NCI-H1048 (cell line): ENCODE measurements around the gene ASIC3.

ENCODE experiments used
- DNase-seq: peaks from one replicate; lab custom pipeline; 2025; lab: John Stamatoyannopoulos, UW

Gene ASIC3

GRCh38 chr7:151085691-151086620, 37.6 kb downstream of the ASIC3 start, which contains the start of gene AGAP3:
Gene AGAP3, plus strand, starts transcription at chr7:151086475. Its CDS starts 267 bp downstream, at chr7:151086742.
- DNase-seq = peak; percentile 26

DNA sequence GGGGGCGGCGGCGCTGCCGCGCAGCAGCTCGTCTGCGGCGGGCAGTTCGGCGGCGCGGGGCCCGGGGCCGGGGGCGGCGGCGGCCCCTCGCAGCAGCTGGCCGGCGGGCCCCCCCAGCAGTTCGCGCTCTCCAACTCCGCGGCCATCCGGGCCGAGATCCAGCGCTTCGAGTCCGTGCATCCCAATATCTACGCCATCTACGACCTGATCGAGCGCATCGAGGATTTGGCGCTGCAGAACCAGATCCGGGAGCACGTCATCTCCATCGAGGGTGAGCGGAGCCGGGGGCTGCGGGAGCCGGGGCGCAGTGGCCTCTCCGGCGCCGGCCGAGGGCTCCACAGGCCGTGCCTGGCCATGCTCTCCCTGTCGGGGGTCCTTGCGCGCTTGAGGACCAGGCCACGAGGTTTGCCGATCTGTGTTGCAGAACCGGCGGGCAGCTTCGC, 38.5 kb downstream of the ASIC3 start:
- DNase-seq = no peak

DNA sequence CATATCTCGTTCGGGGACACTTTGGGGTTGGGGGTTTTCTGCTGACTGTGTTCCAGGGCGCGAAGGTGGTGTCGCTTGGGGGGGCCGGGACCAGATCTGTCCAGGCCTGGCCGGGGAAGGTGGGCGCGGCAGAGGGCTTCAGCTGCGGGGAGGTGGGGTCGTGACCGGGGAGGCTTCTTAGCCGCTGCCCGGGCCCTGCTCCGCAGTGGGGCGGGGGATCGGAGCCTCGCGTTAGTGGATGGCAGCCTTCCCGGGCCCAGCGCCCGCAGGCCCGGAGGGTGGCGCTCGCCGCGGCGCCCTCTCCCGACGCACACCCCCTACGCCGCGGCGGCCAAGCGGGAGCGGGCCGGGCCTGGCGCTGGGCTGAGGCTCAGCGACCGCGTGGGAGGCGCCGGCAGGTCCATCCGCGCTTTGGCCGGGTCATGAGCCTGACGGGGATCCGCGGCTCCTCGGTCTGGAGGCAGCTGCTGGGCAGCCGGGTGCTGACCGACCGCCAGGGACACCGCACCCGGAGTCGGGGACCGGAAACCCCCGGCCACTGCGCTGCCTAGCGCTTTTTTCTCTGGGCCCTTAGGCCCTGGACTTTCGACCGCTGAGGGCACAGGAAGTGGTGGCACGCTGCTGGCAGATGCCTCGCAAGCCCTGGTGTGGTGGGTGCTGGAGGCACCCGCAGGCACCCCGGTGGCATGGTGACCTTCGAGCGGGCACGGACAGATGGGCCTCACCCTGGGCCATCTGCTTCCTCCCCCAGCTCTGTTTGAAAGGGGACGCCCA, 39.1 kb downstream of the ASIC3 start:
- no peak for DNase-seq

GRCh38 chr7:151088019-151088855, 39.9 kb downstream of the ASIC3 start:
- no peak for DNase-seq

DNA sequence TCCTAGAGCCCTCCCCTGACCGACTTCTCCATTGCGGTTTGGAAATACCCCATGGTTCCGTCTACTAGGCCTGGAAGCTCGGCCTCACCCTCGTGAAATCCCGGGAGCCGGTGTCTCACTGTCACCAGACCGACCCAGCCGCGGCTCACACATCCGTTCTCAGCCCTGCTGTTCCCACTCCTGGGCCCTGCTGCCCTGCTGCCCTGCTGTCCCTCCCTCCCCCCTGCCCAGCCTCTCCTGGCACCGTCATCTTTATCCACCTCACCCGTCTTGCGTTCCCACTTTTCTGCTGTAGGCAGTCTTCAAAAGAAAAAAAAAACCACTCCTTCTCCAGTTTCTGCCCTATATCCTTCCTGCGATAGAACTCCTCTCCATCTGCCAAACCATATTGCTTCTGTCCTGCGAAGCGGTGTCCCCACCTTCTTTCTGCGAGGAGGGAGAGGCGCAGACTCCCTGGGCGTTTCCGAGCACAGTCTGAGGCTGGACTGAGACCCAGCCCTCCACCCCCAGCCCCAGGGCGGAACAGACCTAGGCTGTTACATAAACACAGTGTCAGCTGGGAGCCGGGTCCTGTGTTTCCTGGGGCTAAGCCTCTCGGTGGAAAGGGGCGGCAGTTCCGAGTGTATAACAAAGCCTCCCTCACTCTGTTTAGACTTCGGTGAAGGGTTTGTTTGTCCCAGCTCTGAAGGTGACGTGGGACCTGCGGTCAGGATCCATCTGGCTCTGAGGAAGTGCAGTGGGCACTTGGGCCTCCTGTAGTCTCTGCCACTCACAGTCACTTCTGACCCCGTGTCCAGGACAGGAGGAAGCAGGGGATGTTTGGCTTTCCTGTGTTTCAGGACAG, 40.7 kb downstream of the ASIC3 start:
- DNase-seq = no peak

DNA sequence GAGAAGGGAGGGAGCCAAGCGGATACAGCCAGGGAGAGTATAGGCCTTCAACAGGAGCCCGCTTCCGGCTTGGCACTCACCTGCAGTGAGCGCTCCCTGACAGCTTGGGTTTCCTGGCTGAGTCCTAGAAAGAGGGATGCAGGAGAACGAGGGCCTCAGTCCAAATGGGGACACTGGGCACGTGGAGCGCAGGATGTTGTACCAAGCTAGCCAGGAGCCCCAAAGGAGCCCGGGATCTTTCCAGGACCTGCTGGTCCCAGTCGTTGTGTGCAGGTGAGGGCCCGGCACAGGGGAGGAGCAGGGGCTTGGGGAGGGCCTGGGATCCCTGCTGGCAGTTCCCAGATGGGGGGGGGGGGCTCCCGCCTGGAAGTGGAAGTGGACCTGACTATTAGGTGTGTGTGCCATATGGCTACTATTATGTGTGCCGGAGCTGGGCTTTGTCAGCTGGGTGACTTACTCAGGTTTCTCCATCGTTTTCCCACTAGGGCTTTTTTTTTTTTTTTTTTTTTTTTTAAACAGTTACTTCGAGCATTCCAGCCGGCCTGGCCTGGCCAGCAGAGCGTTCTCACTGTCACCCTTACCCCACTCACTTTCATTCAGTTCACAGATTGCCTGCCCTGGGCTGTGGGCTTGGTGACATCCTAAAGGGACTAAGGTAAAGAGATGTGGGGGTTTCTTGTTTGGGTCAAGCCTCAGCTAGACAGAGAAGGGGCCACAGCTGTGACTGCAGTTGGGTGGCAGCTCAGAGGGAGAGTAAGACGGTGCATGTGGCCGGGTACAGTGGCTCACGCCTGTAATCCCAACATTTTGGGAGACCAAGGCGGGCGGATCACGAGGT, 41.8 kb downstream of the ASIC3 start:
- DNase-seq = no peak

DNA sequence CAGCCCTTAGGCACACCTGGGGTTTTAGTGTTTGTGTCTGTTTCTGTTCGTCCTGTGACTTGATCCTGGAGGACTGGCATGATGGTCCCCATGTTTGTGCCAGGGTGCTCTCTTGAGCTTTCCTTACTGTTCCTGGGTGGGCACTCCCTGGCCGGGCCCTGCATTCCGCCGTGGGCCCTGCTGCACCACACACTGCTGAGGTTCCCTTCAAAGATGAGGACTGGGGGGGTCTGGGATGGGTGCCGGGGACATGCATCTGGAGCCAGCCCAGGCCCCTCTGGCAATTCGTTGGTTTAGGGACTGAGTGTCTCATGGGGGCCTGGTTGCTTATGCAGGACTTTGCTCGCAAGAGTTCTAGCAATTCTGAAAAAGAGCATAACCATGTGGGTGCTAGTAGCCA, 42.7 kb downstream of the ASIC3 start:
- no peak for DNase-seq

GRCh38 chr7:151091431-151091830, 43.1 kb downstream of the ASIC3 start:
- no peak for DNase-seq

- DNase-seq = no peak
These were observed 43.7 kb downstream of the ASIC3 start for GRCh38 chr7:151091988-151092387.

DNA sequence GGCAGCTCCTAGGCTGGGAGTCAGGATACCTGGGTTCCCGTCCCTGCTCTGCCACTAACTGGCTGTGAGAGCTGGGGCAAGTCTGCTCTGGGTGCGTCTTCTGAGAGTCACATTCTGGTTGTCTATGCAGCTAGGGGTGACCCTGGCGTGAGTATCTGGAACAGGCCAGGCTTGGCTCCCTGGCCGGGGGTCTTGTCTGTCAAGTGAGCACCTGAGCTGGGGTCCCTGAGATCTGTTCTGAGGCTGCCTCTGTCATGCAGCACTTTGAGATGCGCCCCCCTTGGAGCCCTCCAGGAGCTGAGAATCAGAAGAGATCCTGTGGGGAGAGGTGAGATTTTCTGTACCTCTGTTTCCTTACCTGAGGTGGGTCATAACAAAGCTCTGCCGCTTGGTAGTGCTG, 45.4 kb downstream of the ASIC3 start:
- DNase-seq = no peak

GRCh38 chr7:151094675-151095074, 46.3 kb downstream of the ASIC3 start:
- no peak for DNase-seq

- DNase-seq = no peak
These were observed 46.9 kb downstream of the ASIC3 start for GRCh38 chr7:151095123-151095797.

- no peak for DNase-seq
These were observed 47.6 kb downstream of the ASIC3 start for GRCh38 chr7:151095828-151096475.

- DNase-seq = no peak
These were observed 51.3 kb downstream of the ASIC3 start for GRCh38 chr7:151099486-151100211.

GRCh38 chr7:151100921-151101320, 52.6 kb downstream of the ASIC3 start:
- no peak for DNase-seq

DNA sequence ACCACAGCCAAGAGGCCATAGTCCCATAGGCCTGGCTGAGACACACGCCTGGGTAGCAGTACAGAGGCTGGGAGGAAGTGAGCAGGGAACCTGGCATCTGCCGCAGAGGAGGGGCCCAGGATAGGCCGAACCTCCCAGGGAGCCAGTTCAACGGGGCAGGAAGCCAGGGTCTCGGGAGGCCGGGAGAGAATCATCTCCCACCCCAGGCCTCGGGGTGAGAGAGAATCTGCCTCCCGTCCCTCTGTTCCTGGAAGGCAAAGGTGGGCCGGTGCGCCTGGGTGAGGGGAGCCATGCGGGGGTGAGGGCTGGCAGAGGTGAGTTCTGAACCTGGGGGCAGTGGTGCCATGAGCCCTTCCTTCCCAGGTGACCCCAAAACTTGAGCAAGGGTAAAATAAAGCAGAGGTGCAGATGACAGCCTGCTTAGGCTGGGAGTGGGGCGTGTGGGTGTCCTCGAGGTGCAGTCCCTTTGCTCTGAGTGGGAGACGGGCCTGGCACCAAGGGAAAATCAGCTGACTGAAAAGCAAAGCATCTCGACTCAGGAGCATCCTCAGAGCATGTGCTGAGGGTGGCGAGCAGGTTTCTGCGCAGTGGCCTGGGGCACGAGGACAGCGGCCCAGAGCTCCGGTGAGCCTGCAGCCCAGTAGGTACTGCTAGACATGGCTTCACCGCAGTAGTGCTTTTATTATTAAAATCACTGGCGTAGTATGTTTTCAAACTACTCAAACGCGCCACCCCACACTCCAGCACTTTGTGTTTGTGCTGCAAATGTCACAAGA, 53.5 kb downstream of the ASIC3 start:
- no peak for DNase-seq
